ENCODE results near the gene BCL2L12. TPM values are rescaled to one million over a fixed set of nuclear protein-coding genes. Genes with fewer than 3 reads are reported as not detected.
"Not testable (repeated sequence)": the region's sequence is repeated elsewhere in the genome, so short reads cannot be mapped to it uniquely, and the experiment has no call there.

Gene BCL2L12
- total RNA-seq: 4.7 and 6.8 TPM in 2 replicates

GRCh38 chr19:49665351-49666119 is at the start of gene BCL2L12, which contains the start of gene IRF3:
BCL2L12 (plus strand) TSS chr19:49665933; CDS start chr19:49666693, 760 bp downstream.
IRF3 (minus strand) TSS chr19:49665857; CDS start chr19:49664838, 1,019 bp downstream.
- no peak for TF ChIP-seq CTCF (IDR thresholded peaks at IDR 0.05; ENCODE audit: insufficient read depth, low read depth, low read length)
- H3K4me3 ChIP-seq (ENCODE audit: low read depth, low read length): peak within 1 kb of the TSS; percentile 95
- peak; percentile 96 for DNase-seq (ENCODE audit: low read depth)

- H3K4me3 ChIP-seq (ENCODE audit: low read depth, low read length): no peak overlapping the region
- TF ChIP-seq CTCF (IDR thresholded peaks at IDR 0.05; ENCODE audit: insufficient read depth, low read depth, low read length): no peak
- DNase-seq (ENCODE audit: low read depth): no peak
Observed at GRCh38 chr19:49616532-49616931, 49.2 kb upstream of the BCL2L12 start.

GRCh38 chr19:49616945-49617344 is 48.8 kb upstream of the BCL2L12 start:
- no peak for TF ChIP-seq CTCF (IDR thresholded peaks at IDR 0.05; ENCODE audit: insufficient read depth, low read depth, low read length)
- no peak overlapping the region for H3K4me3 ChIP-seq (ENCODE audit: low read depth, low read length)
- no peak for DNase-seq (ENCODE audit: low read depth)

- not testable (repeated sequence) for H3K4me3 ChIP-seq (ENCODE audit: low read depth, low read length); DNase-seq (ENCODE audit: low read depth)
Observed at GRCh38 chr19:49617860-49618259, 47.9 kb upstream of the BCL2L12 start.

- DNase-seq (ENCODE audit: low read depth): no peak
- no peak overlapping the region for H3K4me3 ChIP-seq (ENCODE audit: low read depth, low read length)
- no peak for TF ChIP-seq CTCF (IDR thresholded peaks at IDR 0.05; ENCODE audit: insufficient read depth, low read depth, low read length)
Observed at GRCh38 chr19:49624967-49625910, 40.5 kb upstream of the BCL2L12 start.

GRCh38 chr19:49626226-49626625 is 39.5 kb upstream of the BCL2L12 start:
- TF ChIP-seq CTCF (IDR thresholded peaks at IDR 0.05; ENCODE audit: insufficient read depth, low read depth, low read length): no peak
- no peak overlapping the region for H3K4me3 ChIP-seq (ENCODE audit: low read depth, low read length)
- no peak for DNase-seq (ENCODE audit: low read depth)

- no peak for DNase-seq (ENCODE audit: low read depth)
- no peak for TF ChIP-seq CTCF (IDR thresholded peaks at IDR 0.05; ENCODE audit: insufficient read depth, low read depth, low read length)
- H3K4me3 ChIP-seq (ENCODE audit: low read depth, low read length): no peak overlapping the region
Observed at GRCh38 chr19:49629659-49630058, 36.1 kb upstream of the BCL2L12 start.
